ENCODE results near the gene TFPI2.

TFPI2 gene

DNA sequence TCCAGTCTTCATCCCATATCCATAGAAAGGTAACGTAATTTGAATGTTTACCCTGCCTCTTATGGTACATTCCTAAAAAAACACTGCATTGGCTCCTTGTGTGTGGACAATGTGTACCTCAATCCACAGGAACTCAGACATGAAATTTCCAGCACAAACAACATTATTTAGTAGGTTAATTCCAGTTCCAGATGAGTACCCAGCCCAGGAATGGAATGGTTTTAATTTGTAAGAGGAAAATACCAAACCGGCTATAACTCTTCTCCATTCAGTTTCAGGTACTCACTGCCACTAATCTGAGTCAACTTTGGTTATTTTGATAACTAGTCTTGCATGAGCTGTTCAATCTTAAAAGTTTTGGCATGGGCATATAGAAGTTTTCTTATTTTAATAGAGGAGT is 39.0 kb downstream of the TFPI2 start:
- no peak for DNase-seq

DNA sequence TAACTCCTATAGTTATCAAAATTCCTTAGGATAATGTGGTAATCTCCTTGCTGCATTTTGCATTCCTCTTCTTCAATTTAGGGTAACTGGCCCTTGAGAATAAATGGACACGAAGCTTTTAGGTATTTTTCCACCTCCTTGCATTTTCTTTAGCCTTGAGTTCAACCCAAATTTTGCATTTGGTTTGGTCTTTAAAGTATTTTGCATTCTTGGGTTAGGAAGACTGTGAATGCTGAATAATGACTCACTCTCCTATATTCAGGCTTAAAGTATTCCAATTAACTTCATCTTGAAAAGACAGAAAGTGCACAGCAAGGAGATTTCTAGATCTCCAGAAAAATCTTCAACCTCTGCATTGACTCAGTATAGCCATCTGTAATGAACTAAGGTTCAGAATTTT is 47.3 kb downstream of the TFPI2 start:
- no peak for DNase-seq

DNA sequence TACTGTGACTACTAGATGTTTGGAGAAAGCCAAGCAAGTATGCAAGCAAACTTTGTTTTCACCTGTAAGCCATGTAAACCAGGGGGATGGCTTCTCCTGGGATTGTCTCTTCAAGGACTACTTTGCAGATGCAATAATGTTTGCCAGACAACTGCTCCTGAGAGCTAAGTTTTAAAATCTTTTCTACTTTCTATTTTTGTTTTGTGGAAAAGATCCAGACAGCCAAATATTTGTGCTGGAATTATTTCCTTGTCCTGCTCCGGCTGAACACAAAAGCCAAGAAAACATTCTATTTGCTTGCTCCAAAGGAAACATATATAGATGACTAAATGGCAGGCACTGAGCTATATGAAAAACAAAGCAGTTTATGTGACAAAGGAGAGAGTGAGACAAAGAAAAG is 51.6 kb downstream of the TFPI2 start:
- no peak for DNase-seq

DNA sequence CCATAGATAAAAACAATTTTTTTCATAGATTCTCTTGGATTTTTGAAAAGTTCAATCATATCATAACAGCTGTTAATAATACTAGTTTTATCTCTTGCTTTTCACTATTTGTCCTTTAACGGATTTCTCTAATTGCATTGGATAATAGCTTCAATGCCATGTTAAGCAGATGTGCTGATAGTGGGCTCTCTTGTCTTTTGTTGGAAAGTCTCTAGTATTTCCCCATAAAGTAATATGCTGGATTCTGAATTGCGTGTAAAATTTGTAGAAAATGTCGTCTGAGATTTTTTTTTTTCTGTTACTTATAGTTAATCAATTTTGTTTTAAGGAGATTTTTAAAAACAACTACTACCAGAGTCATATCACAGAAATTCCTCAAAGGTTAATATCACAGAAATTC is 53.3 kb downstream of the TFPI2 start:
- DNase-seq = no peak

DNA sequence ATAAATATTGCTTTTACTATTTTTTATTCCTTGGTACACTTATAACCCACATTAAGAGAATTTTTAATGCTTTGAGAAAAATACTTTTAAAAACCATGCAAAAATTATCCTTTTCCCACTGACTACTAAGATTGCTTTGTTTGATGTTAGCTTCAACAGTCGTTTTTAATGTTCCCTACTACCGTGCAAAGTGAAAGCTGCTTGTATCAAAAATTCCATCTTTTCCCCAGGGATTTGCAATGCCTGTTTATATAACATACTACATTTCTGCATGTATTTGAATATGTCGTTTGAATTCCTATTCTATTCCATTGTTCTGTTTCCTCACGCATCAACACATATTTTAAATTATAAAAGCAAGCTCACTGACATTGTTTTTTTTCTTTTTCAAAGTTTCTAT is 54.4 kb downstream of the TFPI2 start:
- DNase-seq = no peak

DNA sequence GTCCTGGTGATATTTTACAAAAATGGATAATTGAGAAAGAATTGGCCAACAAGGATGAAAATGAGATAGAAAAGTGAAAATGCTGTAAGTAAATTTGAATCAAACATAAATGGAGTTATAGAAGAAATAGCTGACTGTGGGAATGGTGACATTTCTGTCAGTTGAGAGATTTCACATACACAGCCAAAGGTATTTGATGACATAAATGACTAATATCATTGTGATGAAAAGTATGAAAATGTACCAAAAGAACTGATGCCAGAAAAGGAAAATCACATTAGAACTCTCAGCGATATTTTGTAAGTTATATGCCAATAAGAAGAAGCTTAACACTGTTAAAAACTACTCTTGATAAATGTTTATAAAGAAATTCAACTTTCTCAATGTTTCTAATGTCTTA is 54.9 kb downstream of the TFPI2 start:
- DNase-seq = no peak
